ENCODE data around the gene CAMK1D. TPM values are rescaled to one million over a fixed set of nuclear protein-coding genes. Genes with fewer than 3 reads are reported as not detected.

Gene CAMK1D
- total and polyA plus RNA-seq, 2 of the 8 experiments (the other 6 are each of a cell fraction or from before 2014, with no cell fraction given): 3.5 to 10.6 TPM

DNA sequence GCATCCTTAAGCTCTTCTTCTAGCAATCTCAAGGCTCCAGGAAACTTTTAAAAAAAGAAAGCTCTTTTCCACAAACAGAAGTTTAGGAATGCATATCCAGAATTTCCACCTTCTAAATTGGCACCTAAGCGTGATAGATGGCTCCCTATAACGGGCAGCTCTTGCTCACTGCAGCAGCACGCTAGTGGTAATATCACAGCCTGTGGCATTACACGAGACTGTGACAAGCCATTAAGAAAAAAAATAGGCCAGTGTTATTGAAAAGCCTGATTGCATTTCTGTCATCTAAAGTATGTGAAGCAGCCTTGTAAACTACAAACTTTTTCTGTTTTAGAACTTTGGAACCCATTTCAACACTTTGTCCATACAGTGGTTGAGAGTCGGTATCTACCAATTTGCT, 263.8 kb downstream of the CAMK1D start:
- no peak overlapping the region for H3K4me2 ChIP-seq (ENCODE audit: insufficient read depth in 1 of 2, low read depth in 2 of 2, low read length in 2 of 2)
- no peaks in the 10 kb centered on the region for H3K9me3 ChIP-seq (ENCODE audit: insufficient read depth in 2 of 2, low read depth in 1 of 2, low read length in 1 of 2)
- H3K23me2 ChIP-seq (ENCODE audit: low read depth, low read length): peaks cover 9% of the 10 kb centered on the region; the same call in 1 of the 2 replicates
- 93% methylated on average over 5 of the region's 5 CpGs; no CpG with 5 or more reads in 1 of the 2 experiments for WGBS, 2 experiments (ENCODE audit: extremely low coverage in 1 of 2, insufficient coverage in 1 of 2, insufficient read length in 1 of 2, insufficient replicate concordance in 2 of 2, low coverage in 1 of 2, low lambda C conversion rate in 2 of 2, missing lambda C conversion rate in 1 of 2)
- H3K4ac ChIP-seq (replicated peaks; ENCODE audit: insufficient read length, low read depth, low read length): no peak overlapping the region
- peaks cover 0 to 7% of the 10 kb centered on the region in 2 experiments for H4K20me1 ChIP-seq (replicated peaks in 1 of 2; ENCODE audit: control insufficient read depth in 1 of 2, insufficient read depth in 2 of 2, low read length in 2 of 2)
- H4K5ac ChIP-seq (ENCODE audit: insufficient read length, low read depth, low read length): no peak overlapping the region
- POLR2A ChIA-PET (ENCODE audit: partially characterized antibody): no interaction called here
- DNase-seq (ENCODE audit: low read depth in 1 of 2, low spot score in 2 of 2) (no peak), FAIRE-seq (no peak)
- H4K8ac ChIP-seq (ENCODE audit: extremely low read depth, insufficient read depth, low read length): no peak overlapping the region
- H2BK120ac ChIP-seq (replicated peaks; ENCODE audit: low read depth, low read length): no peak overlapping the region
- no peak overlapping the region for H3K4me3 ChIP-seq (ENCODE audit: extremely low read depth in 1 of 4, insufficient read depth in 2 of 4, low read depth in 3 of 4, low read length in 4 of 4)
- H2BK5ac ChIP-seq (ENCODE audit: low read depth, low read length): no peak overlapping the region
- H2BK15ac ChIP-seq (ENCODE audit: low read length): no peak overlapping the region
- H2AK5ac ChIP-seq (ENCODE audit: low read depth, low read length): no peak overlapping the region
- H3K9ac ChIP-seq (replicated peaks in 1 of 4; ENCODE audit: extremely low read depth in 1 of 4, low read depth in 3 of 4, low read length in 3 of 4): no peak overlapping the region
- H3K56ac ChIP-seq (replicated peaks; ENCODE audit: insufficient read length, low read depth, low read length): no peak overlapping the region
- H3K79me2 ChIP-seq (ENCODE audit: control insufficient read depth in 1 of 2, insufficient read depth in 2 of 2, low read length in 2 of 2): no peaks in the 10 kb centered on the region
- CTCF ChIA-PET (ENCODE audit: partially characterized antibody): no interaction called here
- no peak overlapping the region for H2AFZ ChIP-seq (ENCODE audit: low read length)
- H2BK20ac ChIP-seq (ENCODE audit: low read length): no peak overlapping the region
- no peak for TF ChIP-seq HDAC2 (IDR thresholded peaks at IDR 0.05; ENCODE audit: borderline replicate concordance in 1 of 2, low read depth in 2 of 2, low read length in 2 of 2)
- no peak for TF ChIP-seq CBX8 (IDR thresholded peaks at IDR 0.05; ENCODE audit: borderline replicate concordance, low read depth, low read length)
- no peak for TF ChIP-seq SP4 (IDR thresholded peaks at IDR 0.05; ENCODE audit: low read length)
- no peak for TF ChIP-seq YY1 (IDR thresholded peaks at IDR 0.05; ENCODE audit: low read depth, low read length)
- no peaks in the 10 kb centered on the region for H3K27me3 ChIP-seq (replicated peaks in 1 of 4; ENCODE audit: control insufficient read depth in 3 of 4, extremely low read depth in 1 of 4, insufficient read depth in 3 of 4, low read length in 3 of 4)
- no peaks in the 10 kb centered on the region for H3K4me1 ChIP-seq (replicated peaks in 1 of 4; ENCODE audit: control insufficient read depth in 3 of 4, insufficient read depth in 4 of 4, low read length in 3 of 4)
- no peak overlapping the region for H3K14ac ChIP-seq (ENCODE audit: insufficient read length)
- no peak overlapping the region for H2BK12ac ChIP-seq (ENCODE audit: low read depth, low read length)
- H3K18ac ChIP-seq (ENCODE audit: extremely low read depth, low read length): no peak overlapping the region
- no peak overlapping the region for H3K23ac ChIP-seq (ENCODE audit: insufficient read length)
- no peak overlapping the region for H3K27ac ChIP-seq (ENCODE audit: low read depth, low read length)
- H3K79me1 ChIP-seq (ENCODE audit: low read depth, low read length): no peaks in the 10 kb centered on the region
- H4K91ac ChIP-seq (replicated peaks; ENCODE audit: insufficient read length, low read length): no peak overlapping the region
- no peaks in the 10 kb centered on the region; a peak in 1 of 8 replicates for H3K36me3 ChIP-seq (ENCODE audit: control insufficient read depth in 2 of 4, insufficient read depth in 4 of 4, low read length in 3 of 4)

All from H1 (cell line).